Superior temporal gyrus (tissue), 1 donor: ENCODE measurements around the gene TPI1.

Experiments used
- DNase-seq: peaks from one replicate; pipeline ENCODE4 v3.0.0-alpha.2; 2016; ENCODE audit errors: extremely low spot score

The TPI1 gene

GRCh38 chr12:6919588-6919987, 52.3 kb downstream of the TPI1 start:
- no peak for DNase-seq
